Choroid plexus epithelial cell (primary cell): ENCODE data around the gene MPPED1.

Experiments
- DNase-seq: peaks from one replicate; pipeline ENCODE4 v3.0.0-alpha.2; 2010; ENCODE audit warnings: low read depth
- H3K4me3 ChIP-seq: 2 replicates; pipeline ENCODE4 v1.5.1; 2011; ENCODE audit warnings: low read depth, mild to moderate bottlenecking, control low read depth, low read length, moderate library complexity
- TF ChIP-seq, protein P1 (sequence below): conservative IDR thresholded peaks from 2 replicates; pipeline ENCODE4 v1.5.1; 2011; ENCODE audit warnings: low read depth, mild to moderate bottlenecking, control low read depth, inconsistent platforms, low read length, moderate library complexity

Gene MPPED1

DNA sequence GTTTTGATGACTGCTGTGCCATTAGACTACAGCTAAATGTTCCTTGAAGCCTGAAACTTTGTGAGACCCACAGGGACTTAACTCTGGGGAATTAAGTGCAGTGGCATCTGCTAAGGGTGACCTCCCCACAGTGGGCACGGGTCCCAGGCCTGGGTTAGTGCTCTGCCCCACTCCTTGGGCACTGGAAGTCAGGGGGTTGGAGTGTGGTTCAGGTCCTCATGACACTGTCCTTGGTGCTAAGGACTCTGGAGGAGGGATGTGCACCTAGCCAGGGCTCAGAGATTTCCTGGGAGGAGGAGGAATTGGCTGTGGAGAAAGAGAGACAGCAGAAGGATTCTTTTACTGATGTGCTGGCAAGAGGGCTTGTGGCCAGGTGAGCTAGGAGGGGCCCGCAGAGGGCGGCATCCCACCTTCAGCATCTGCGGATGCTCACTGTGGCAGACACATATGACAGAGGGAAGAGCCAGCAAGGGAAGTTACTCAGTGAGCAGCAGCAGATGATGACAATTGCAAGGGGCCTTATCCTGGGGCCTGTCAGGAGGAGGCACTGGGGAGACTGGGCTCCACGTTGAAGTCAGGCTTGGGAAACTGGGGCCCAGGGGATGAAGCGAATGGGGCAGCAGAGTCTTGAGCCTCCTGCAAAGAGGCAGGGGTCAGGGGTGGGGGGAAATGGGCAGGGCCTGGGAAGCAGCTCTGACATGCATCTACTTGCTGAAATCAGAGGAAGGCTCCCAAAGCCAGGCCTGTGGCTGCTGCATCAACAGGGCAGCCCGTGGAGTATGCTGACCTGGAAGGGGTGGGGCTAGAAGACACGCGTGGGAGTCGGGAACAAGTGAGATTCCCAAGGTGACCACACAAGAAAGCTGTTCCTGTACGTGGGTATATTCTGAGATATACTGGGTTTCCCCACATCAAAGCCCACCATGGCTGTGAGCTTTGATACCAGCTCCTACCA lies 144.0 kb downstream of the MPPED1 start:
- DNase-seq: no peak
- TF ChIP-seq, protein P1, sequence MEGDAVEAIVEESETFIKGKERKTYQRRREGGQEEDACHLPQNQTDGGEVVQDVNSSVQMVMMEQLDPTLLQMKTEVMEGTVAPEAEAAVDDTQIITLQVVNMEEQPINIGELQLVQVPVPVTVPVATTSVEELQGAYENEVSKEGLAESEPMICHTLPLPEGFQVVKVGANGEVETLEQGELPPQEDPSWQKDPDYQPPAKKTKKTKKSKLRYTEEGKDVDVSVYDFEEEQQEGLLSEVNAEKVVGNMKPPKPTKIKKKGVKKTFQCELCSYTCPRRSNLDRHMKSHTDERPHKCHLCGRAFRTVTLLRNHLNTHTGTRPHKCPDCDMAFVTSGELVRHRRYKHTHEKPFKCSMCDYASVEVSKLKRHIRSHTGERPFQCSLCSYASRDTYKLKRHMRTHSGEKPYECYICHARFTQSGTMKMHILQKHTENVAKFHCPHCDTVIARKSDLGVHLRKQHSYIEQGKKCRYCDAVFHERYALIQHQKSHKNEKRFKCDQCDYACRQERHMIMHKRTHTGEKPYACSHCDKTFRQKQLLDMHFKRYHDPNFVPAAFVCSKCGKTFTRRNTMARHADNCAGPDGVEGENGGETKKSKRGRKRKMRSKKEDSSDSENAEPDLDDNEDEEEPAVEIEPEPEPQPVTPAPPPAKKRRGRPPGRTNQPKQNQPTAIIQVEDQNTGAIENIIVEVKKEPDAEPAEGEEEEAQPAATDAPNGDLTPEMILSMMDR: no peak
- H3K4me3 ChIP-seq: no peak overlapping the region
